Tibial nerve (tissue), 3 donors: ENCODE results near the gene YWHAB.

Experiments
- POLR2A ChIP-seq, 2 donors: fragments of 450-650 bp; IDR thresholded peaks; one replicate each; pipeline ENCODE4 v1.6.1; 2017; ENCODE audit warnings: antibody characterized with exemption in 2 of 2, mild to moderate bottlenecking in 2 of 2, moderate library complexity in 2 of 2
- TF ChIP-seq, protein P1 (sequence below), 5 experiments: fragments of 200-600 bp in 3 of 5; fragments of 450-650 bp in 2 of 5; sonication (generic) in 3 of 5; IDR thresholded peaks; one replicate each; pipeline ENCODE4 v1.5.1; 2016 to 2019; ENCODE audit warnings: antibody characterized with exemption in 5 of 5, mild to moderate bottlenecking in 3 of 5, moderate library complexity in 2 of 5

DNA sequence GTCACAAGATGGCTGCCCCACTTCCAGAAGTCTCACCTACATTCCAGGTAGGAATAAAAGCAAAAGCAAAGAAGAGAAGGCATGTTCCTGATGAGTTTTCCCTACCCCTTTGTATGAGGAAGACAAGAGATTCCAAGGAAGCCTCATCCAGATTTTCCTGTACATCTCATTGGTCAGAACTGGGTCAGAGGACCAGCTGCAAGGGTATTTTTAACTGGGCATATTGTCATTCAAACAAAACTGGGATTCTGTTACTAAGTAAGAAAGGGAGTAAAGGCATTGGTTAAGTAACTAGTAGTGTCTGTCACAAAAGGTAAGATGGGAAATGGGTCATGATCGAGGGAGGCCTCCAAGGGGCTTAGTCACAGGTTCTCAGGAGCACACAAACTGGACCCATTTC is 47.0 kb upstream of the YWHAB start:
- TF ChIP-seq POLR2A (IDR thresholded peaks at IDR 0.05), result no peak
- TF ChIP-seq, protein P1, sequence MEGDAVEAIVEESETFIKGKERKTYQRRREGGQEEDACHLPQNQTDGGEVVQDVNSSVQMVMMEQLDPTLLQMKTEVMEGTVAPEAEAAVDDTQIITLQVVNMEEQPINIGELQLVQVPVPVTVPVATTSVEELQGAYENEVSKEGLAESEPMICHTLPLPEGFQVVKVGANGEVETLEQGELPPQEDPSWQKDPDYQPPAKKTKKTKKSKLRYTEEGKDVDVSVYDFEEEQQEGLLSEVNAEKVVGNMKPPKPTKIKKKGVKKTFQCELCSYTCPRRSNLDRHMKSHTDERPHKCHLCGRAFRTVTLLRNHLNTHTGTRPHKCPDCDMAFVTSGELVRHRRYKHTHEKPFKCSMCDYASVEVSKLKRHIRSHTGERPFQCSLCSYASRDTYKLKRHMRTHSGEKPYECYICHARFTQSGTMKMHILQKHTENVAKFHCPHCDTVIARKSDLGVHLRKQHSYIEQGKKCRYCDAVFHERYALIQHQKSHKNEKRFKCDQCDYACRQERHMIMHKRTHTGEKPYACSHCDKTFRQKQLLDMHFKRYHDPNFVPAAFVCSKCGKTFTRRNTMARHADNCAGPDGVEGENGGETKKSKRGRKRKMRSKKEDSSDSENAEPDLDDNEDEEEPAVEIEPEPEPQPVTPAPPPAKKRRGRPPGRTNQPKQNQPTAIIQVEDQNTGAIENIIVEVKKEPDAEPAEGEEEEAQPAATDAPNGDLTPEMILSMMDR (IDR thresholded peaks at IDR 0.05), result no peak
